GM12891 (cell line): ENCODE results near the gene JAGN1.
"Not testable (repeated sequence)": the region's sequence is repeated elsewhere in the genome, so short reads cannot be mapped to it uniquely, and the experiment has no call there.

Experiments
- POLR2A ChIP-seq: IDR thresholded peaks from 2 replicates; pipeline ENCODE4 v1.6.1; 2011; ENCODE audit warnings: low read depth, low read length, control low read depth
- POLR2AphosphoS5 ChIP-seq: IDR thresholded peaks from 2 replicates; pipeline ENCODE4 v1.6.1; 2011; ENCODE audit warnings: low read depth, low read length, control low read depth
- POU2F2 ChIP-seq: IDR thresholded peaks from 2 replicates; pipeline ENCODE4 v1.6.1; 2011; ENCODE audit warnings: low read depth, mild to moderate bottlenecking, control low read depth, low read length, moderate library complexity
- SPI1 ChIP-seq: IDR thresholded peaks from 2 replicates; pipeline ENCODE4 v1.6.1; 2011; ENCODE audit warnings: low read depth, low read length, control low read depth
- TAF1 ChIP-seq: IDR thresholded peaks from 2 replicates; pipeline ENCODE4 v1.6.1; 2011; ENCODE audit warnings: low read depth, low read length, control low read depth

DNA sequence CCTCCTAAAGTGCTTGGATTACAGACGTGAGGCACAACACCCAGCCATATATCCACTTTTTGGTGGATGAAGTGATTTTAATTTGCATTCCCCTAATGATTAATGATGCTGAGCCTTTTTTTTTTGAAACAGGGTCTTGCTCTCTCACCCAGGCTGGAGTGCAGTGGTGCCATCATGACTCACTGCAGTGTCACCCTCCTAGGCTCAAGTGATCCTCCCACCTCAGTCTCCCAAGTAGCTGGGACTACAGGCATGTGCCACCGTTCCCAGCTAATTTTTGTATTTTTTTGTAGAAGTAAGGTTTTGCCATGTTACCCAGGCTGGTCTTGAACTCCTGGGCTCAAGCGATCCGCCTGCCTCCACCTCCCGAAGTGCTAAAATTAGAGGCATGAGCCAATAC lies 18.3 kb upstream of the JAGN1 start:
- TF ChIP-seq POLR2A, POLR2AphosphoS5, TAF1, POU2F2, SPI1: not testable (repeated sequence)
